HG03521 (cell line): ENCODE data around the gene AUTS2.

Experiments
- ATAC-seq: cut with Tn5 transposase; IDR thresholded peaks from one replicate; pipeline ENCODE4 v1.9.1; 2021; ENCODE audit warnings: mild to moderate bottlenecking, moderate library complexity; ENCODE audit not compliant: unreplicated experiment

Gene AUTS2

DNA sequence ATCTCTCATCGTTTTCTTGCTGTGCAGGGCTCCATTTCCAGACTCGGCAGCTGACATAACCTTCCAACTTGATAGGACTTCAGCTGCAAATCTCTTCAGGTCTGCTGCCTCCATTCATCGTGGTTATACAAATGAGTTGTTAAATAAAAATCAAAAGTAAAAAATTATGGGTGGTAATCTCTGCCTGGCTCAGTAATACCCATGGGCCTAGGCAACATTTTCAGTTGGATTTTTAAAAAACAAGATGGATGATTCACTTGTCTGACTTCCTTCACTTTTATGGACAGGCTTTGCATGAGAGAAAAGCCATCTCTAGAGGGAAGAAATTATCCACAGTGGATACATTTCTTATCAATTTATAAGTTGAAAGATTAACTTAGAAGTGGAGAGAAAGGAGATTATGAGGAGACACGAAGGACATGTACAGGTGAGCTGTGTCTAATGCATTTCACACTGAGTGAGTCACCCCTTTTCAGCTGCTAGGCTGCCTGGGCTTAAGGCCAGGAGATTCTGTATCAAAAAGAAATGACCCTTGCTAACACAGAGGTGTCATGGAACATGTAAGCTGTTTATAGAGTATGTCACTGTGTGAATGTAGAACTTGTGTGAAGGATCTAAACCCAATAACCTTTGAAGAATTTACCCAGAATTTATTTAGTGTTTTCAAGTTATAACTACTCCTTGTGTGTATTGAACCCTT is 495.1 kb downstream of the AUTS2 start:
- ATAC-seq, result no peak

DNA sequence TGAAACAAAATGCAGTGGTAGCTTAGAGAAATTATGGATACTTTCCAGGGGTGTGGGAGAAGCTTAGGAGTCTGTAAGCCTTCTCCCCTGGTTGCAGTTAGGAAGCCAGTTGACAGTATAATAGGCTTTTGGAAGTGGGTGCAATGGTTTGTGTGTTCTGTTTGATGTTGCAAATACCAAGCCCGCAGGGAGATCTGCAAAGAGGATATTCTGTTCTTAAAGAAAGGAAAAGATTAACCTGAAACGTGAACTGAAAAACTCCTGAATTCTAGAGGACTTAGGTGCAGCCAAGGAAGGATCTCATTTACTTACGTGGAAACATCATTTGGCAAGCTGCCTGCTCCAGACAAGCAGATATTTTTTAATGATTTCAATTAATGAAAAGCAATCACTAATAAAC is 496.6 kb downstream of the AUTS2 start:
- no peak for ATAC-seq

DNA sequence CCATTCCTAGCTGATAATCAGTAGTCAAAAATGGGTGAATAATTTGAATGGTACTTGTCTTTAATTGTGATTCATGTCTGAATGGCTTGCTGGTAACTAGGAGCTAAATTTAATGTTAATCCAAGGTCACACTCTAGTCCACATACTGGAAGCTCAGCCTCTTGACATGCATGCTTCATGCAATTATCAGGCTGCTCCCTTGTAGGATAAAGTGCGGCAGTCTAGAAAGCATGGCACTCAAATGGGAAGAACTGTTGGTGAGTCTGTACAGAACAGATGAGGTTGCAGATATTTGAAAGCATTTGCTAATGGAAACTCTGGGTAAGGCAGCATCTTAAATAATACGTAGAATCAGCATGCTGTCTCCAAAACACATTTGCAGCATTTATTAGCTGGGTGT is 499.4 kb downstream of the AUTS2 start:
- no peak for ATAC-seq

DNA sequence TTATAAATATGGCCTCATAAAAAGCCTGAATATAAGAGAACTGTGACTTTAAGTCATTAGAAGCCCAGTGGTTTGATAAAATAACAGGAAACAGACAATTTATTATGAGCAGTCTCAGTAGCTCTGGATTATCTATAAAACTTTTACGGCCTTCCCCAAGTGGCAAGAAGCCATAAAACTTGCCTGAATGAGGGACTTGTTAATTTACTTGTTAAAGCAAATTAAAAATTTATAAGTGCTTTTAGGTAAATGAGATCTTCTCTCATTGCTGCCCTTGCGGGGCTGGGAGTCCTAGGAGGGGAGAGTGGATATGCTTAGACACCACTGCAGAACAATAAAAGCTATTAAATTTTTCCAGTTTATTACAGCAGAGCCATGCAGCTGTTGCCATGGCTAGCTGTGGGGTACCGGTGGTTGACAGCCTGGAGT is 499.9 kb downstream of the AUTS2 start:
- no peak for ATAC-seq

DNA sequence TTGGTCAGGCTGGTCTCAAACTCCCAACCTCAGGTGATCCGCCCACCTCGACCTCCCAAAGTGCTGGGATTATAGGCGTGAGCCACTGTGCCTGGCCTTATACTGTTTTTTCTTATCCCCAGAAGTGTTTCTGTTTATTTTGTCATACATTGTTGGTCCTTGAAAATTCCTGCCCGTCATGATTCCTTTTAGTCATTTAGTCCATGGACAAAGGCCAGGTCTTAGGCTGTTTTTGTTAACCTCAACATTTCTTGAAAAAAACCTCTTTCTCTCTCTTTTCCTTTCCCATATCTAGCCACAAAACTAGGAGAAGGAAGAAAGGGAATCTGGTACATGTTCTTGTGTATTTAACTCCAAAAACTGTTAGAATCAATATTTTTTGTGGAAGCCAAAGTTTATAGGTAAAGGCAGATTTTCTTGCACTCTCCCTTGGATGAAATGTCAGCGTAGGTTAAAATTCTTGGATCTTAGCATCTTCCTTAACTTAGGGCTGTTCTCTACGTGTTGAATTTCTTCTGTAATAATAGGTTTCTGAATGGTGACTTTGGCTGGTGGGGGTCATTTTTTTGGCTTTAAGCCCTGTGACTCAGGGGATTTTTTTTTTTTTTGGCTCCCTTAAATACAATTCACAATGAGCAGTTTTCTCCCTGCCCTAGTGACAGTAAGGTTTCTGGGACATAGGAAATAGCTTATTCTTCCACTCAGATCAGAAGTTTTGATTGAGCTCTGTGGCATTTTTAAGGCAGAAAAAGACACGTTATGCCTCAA is 500.8 kb downstream of the AUTS2 start:
- ATAC-seq, result no peak

DNA sequence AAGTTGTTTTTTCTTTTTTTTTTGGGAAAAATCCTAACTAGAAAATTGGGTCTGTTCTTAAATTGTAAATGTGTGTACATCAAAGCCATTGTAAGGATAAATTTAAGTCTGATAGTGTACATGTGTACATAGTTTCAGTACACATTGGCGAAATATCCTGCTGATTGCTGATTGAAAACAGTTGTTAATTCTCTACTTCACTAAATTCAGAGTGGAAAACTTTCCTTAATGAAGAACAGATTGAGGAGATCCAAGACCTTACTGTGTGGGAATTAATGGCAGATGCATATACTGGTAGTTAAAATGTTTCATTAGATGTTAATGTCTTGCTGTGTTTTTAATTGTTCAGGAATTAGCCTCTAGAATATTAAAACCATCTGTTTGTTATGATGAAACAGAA is 506.0 kb downstream of the AUTS2 start:
- ATAC-seq, result no peak

DNA sequence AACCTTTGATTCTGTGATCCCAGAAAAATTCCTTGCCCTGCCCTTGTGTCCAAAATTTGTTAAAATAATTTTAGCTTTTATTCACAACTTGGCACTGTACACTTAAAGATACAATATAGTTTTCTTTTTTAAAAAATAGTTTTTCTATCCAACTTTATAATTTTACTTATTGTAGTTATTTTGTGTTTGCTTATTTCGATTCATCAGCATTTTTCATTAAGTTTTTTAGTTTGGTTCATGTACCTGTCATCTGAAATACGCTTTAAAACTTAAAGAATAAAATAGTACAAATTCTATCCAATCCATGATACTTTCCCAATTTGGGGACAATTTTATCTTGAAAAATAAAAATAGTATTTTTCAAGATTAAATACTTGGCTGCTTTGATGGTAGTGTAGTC is 514.8 kb downstream of the AUTS2 start:
- ATAC-seq, result no peak

DNA sequence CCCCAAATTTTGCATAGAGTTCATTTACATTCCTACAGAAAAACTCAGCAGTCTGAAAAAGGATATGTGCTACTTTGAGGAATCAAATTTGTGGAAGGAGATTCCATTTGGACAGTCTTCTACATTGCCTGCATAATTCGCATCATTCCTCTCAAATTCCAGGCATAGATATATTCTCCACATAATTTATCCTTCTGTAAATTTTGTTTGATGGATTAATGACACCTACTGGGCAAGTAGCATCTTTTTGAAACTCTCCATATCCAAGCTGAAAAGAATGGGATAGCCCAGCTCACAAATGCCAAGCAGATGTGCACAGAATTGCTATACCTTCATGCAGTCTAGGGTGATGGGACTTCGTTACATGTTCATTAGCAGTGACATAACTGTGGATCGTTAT is 515.3 kb downstream of the AUTS2 start:
- ATAC-seq, result no peak

DNA sequence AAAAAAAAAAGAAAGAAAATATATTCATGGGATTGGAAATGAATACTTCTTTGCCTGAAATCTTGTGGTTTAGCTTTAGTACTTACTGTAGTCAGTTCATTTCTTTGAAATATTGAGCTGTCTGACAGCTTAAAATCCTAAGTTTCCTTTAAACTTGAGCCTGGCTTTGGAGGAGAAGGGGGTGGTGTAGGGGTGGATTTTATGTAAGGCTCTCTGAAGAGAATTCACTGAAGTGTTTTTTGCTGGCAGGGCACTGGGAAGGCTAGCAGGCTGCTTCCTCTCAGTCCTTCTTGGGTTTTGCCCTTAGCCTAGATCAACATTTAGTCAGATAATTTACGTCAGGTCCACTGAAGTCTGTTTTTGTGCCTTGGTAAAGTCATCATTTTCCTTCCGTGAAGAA is 516.5 kb downstream of the AUTS2 start:
- no peak for ATAC-seq

DNA sequence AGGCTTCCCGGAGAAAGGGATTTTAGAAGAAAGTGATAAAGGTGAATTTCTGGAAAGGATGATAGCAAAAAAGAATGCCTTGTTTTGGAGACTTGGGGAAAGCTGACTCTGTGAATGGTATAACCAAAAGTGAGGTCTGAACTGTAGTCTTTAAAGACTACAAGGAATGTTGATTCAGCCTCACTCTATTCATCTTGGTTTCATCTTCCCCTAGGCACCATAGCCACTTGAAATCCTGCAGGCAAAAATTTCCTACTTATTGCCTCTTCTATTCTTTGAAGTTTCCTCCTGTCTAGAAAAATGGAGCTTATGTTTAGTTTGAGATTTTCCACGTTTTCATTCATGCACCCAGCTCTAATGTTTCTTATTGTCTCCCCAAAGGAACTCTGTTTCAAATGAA is 518.0 kb downstream of the AUTS2 start:
- no peak for ATAC-seq

DNA sequence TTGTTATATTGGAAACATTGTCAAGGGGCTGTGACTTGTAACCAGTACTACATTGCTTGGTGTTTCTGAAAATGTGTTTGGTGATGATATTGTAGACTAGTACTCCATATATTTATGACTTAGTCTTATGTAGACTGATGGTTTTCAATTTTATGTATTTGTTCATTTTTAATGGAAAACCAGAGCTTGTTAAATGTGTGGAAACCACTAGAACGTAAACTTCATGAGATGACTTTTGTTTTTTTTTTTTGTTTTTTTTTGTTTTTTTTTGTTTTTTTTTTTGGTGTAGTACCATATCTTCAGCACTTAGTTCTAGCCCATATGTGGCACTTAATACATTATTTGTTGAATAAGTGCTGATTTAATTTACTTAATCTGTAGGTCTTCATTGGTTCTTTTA is 518.6 kb downstream of the AUTS2 start:
- ATAC-seq, result no peak

DNA sequence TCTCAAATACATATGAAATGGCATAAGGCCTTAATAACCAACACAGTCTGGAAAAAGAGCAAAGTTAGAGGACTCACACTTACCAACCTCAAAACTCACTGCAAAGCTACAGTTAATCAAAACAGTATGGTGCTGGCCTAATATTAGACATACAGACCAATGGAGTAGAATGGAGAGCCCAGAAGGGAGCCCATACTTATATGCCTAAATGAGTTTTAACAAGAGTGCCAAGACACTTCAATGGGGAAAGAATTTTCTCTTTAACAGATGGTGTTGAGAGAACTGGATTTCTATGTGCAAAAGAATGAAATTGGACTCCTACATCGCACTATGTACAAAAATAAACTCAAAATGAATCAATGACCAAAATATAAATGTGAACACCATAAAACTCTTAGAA is 522.6 kb downstream of the AUTS2 start:
- no peak for ATAC-seq

DNA sequence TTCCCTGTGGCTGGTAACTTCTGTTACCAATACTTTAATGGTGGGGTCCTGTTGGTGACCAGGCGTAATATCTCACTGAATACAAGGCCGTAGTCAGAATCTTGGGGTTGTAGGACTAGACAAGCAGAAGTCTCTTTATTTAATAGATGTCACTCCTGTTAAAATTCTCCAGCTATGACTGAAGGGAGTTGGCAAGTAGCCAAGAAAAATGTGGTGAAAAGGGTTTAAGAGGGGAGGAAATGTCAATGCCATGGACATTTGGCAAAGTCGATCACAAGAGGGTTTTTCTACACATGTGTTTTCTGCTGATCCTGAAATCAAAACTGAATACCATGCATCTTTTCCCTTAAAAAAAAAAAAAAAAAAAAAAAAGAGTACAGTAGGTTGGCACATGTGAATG is 533.5 kb downstream of the AUTS2 start:
- no peak for ATAC-seq

DNA sequence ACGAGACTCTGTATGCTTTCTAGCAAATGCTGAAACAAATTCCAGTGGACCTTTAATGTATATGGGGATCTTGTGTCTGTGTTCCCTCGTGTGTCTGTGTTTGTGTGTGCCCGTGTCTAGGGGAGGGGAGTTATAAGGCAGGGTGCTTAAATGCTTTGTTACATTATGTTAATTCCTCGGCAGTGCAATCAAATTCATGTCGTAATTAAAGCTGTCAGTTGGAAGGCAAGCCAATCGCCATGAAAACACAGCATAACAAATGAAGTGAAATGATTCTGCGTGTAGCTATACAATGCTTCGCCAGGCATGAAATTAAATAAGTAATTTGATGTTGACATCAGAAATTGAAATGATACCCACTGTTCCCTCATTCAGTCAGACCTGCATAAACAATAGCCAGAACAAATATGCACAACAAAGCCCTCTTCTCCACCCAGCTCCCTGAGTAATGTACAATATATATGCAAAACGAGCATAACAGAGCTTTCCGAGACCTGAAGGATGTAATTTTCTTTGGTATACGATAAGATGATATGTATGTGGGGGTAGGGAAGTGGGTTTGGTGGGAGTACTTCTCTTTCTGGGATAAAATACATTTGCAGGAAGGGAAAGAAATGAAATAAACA is 534.1 kb downstream of the AUTS2 start:
- ATAC-seq, result no peak

DNA sequence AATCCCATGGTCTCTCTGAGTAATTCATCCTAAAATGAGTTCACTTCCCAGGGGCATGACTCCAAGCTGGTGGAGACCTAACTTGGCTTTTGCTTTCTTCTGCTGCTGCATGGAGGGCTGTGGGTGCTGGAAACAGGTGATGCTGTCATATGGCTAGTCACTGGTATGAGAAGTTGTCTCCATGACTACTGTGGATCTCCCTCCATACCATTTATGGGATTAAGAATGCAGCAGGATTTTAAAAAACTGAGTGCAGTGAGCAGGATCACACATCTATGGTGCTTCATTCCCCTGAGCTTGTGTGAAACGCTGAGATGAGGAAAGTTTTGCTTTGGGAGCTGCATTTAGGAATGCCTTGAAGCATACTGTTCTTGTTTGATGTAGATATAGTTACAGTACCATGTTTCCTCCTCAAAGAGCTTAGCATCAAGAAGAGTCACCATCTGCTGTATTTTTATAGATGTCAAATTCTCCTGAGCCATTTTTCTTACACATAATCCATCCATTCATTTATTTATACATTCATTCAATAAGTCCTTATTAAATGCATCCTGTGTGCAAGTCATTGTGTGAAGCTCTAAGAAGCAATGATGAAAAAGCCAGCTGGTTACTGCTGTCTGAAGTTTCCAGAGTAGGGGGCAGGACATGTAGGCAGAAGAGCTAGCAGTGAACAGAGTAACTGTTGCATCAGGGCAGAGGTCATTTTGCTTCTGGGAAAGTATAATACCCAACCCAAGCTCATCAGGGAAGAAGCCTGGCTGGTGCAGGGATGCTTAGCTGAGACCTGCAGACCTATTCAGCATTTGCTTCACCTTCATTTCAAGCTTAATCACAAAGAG is 534.8 kb downstream of the AUTS2 start:
- no peak for ATAC-seq

DNA sequence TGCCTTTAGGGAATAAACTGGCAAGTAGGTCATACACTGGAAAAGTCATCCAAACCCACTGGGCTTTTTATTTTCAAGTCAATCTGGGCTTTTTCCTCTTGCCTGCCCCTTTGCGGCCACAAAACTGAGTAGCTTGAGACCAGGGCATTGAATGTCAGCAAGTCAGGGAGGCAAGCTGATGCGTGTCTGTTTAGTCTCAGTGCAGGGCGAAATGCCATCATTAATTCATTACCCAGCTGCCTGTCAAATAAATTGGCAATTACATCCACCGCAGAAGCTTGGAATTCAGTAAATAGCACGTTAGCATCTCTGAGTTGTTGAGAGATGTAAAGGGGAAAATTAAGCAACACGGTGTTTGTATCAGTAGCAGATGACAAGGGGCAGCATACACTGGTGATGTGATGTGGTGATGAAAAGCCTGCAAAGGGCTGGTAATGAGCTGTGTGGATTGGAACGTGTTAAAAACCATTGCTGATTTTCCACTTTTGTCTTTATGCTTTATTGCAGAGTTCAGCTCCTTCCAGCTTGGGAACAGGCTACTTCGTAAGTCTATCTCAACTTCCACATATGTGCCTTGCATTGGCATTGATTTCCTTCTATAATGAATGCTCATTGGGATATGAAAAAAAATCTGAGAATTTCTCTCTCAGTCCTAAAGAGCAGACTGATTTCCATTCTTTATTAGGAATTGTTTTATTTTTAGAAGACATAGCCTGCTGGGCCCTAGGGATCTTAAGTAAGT is 535.9 kb downstream of the AUTS2 start:
- ATAC-seq, result no peak

DNA sequence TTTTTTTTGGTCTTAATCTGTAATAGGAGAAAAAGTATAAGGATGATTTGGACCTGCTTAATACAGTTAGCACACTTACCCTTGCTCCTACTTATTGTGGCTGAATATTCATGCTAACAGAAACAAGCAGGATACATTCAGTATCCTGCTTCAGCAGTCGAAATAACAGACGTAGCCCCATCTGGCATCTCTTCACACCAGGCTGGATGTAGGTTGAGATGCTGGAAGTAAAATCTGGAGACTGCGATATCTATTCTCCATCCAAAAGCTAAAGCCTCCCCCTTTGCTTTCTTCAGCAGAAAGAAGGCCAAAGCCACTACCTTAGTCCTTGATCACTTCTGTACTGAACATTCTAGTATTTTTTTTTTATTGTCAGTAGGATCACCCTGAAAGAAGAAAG is 537.4 kb downstream of the AUTS2 start:
- ATAC-seq, result no peak

DNA sequence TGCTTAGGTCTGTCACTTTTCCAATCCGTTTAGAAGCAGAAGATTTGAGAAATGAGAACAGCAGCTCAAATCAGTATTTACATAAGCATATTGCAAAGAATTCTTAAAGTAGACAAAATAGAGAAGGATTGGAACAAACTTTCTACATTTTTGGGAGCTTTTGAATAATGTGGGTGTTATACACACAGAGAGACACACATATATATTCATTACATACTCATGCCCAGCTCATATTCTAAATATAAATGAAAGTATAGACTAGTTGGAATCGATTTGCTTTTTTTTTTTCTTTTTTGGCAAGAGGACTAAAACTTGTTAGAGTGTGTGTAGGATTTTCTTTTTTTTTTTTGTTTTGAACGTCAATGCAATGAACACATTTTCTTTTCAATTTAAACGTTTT is 538.9 kb downstream of the AUTS2 start:
- ATAC-seq, result no peak

DNA sequence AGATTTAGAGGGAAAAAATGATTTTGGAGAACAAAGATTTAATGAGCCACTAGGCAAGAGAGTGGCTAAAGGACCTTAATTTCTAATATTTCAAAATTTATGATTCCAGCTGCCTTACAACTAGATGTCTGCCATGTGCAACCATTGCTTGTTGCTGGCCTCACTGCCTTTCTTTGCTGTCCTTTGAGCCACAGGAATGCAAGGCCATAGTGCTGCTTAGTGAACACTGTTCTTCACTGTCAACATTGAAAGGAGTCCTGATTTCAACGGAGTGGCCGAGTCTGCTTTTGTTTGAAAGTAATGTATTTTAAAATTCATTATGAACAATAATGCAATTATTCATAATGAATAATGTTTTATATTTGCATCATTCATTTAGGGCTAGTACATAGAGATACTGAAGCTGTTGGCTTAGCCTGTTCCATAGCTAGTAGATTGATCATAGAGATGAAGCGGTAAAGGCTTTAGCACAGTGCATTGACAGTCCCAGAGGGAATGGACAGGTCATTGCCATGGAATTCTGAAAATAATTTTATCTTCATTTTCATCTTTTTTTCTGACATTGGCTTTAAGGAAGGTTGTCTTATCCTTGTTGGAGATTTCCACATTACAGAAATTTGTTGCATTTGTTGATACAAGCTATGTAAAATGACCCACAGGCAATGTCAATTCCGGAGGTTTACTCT is 544.1 kb downstream of the AUTS2 start:
- no peak for ATAC-seq
